ENCODE data around the gene AHRR.

DNA sequence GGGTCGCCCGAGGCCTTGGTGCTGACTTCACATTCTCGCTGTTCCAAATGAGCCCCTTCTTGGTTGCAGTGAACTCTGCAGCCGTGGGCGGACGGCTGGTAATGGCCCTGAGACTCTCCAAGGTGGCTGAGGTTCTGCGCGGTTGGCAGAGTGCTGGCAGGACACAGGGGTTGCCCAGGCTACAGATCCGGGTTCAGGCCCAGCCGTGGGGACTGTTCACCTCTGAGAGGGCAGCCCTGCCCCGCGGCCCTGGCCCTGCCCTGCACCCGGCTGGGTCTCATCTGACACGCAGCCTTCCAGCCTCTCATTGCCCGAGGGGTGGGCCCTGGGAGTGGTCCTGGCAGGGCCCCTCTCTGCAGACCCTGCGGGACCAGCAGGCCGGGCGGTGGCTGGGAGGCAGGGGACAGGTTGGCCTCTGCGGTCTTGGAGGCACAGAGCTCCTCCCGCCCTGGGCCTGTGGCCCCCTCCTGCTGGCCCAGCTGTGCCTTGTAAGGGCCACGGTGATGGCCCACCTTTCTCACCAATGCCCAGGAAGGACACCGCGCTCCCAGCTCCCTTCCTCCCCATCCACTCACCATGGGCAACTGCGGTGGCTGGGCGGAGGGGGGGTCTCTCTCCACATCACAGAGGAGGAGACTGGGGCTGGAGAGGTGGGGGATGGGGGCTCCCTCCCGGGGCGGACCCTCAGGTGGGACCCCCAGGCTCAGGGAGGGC lies 51.6 kb downstream of the AHRR start:
- TF ChIP-seq, protein P1, sequence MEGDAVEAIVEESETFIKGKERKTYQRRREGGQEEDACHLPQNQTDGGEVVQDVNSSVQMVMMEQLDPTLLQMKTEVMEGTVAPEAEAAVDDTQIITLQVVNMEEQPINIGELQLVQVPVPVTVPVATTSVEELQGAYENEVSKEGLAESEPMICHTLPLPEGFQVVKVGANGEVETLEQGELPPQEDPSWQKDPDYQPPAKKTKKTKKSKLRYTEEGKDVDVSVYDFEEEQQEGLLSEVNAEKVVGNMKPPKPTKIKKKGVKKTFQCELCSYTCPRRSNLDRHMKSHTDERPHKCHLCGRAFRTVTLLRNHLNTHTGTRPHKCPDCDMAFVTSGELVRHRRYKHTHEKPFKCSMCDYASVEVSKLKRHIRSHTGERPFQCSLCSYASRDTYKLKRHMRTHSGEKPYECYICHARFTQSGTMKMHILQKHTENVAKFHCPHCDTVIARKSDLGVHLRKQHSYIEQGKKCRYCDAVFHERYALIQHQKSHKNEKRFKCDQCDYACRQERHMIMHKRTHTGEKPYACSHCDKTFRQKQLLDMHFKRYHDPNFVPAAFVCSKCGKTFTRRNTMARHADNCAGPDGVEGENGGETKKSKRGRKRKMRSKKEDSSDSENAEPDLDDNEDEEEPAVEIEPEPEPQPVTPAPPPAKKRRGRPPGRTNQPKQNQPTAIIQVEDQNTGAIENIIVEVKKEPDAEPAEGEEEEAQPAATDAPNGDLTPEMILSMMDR (conservative IDR thresholded peaks at IDR 0.05; ENCODE audit: low read depth, low read length): no peak
- TF ChIP-seq EZH2 (IDR thresholded peaks at IDR 0.05; ENCODE audit: low read length, unreplicated experiment) (no peak), EZH2phosphoT487 (IDR thresholded peaks at IDR 0.05; ENCODE audit: borderline replicate concordance, low read length) (no peak)
